ENCODE results near the gene PNMA6E.

GRCh38 chrX:153430796-153431195, 29.6 kb upstream of the PNMA6E start:
- no peak for TF ChIP-seq POLR2AphosphoS5 (IDR thresholded peaks at IDR 0.05; ENCODE audit: low read depth)
- TF ChIP-seq ETS1 (IDR thresholded peaks at IDR 0.05), result no peak
- no peak for TF ChIP-seq EZH2 (IDR thresholded peaks at IDR 0.05; ENCODE audit: low read depth, unreplicated experiment)
- TF ChIP-seq CTCF (conservative IDR thresholded peaks at IDR 0.05; ENCODE audit: low read depth in 2 of 2), result no peak
- TF ChIP-seq EZH2phosphoT487 (IDR thresholded peaks at IDR 0.05; ENCODE audit: unreplicated experiment), result no peak
- no peak for TF ChIP-seq CREB1 (CRISPR knock-in tag; IDR thresholded peaks at IDR 0.05; ENCODE audit: low read depth)
- TF ChIP-seq REST (IDR thresholded peaks at IDR 0.05; ENCODE audit: unreplicated experiment), result no peak
- no peak for TF ChIP-seq NANOG (IDR thresholded peaks at IDR 0.05; ENCODE audit: borderline replicate concordance)
- TF ChIP-seq ZNF331 (CRISPR knock-in tag; IDR thresholded peaks at IDR 0.05; ENCODE audit: low read depth), result no peak
